ENCODE measurements around the gene NEO1.
A peak's percentile ranks its signal among the peaks of the same experiment; 100 is the strongest.

Gene NEO1

GRCh38 chr15:73028831-73029451, 23.3 kb upstream of the NEO1 start:
- DNase-seq (ENCODE audit: low read depth in 2 of 2), result no peak

DNA sequence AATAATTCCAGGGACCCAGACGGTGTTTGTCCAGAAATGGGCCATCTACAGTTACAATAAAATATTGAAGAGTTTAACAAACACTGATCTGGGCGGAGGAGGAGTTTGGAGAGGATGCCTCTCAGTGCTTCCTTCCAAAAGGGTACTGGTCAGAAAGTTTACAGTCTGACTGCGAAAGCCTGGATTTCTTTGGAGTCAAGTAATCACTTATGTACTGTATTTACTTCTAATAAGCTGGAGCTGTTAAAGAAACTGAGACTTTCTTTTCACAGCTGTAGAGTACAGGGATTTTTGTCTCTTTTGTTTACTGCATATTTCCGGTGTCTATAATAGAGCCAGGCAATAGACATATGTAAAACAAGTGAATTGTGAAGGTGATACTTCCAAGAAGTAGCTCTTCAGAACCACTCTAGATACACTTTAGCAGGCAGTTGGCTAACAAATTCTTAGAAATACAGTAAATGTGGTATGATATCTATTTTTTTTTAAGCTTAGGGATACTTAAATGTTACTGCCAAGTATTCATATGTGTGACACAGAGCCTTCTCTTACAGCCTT, 22.1 kb upstream of the NEO1 start:
- DNase-seq (ENCODE audit: low read depth in 2 of 2), result no peak

- no peak for DNase-seq (ENCODE audit: low read depth in 2 of 2)
These were observed 20.6 kb upstream of the NEO1 start for GRCh38 chr15:73031648-73032047.

- no peak for DNase-seq (ENCODE audit: low read depth in 2 of 2)
These were observed 18.7 kb upstream of the NEO1 start for GRCh38 chr15:73033611-73034010.

DNA sequence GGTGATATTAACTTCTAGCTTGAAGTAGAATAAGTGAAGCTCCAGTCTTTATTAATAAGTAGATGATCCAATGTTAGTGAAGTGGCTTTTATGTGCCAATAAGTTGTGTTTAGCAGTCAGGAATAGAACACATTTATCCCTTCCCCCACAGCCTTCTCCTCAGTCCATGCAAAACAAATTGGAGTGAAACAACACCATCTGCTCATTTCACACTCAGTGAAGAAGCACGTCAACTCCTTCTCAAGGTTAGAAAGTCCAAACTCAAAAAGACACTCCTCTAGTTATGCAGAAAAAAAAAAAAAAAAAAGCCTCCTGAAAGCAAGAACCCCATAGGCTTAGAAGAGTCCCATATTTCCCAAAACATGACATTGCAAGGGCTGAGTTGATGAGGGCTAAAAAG, 18.0 kb upstream of the NEO1 start:
- no peak for DNase-seq (ENCODE audit: low read depth in 2 of 2)

GRCh38 chr15:73035221-73035620, 17.0 kb upstream of the NEO1 start:
- no peak for DNase-seq (ENCODE audit: low read depth in 2 of 2)

GRCh38 chr15:73038220-73038619, 14.0 kb upstream of the NEO1 start:
- DNase-seq (ENCODE audit: low read depth in 2 of 2), result no peak

DNA sequence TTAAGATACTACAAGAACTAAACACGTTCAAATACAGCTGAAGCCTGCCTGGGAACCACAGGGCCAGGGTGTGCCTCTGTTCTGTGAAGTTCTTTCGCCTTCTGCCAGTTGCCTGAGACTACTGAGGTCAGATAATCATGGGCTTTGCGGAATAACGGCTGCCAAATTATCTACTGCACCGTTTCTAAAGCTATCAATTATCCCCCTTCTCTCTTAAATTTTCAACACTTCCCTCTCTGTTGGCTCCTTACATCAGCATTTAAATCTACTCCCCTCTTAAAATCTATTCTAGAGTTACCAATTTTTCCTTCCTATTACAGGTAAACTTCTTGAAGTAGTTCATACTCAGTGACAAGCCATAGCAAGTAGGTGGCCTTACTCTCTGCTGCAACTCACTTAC, 6.2 kb upstream of the NEO1 start:
- DNase-seq (ENCODE audit: low read depth in 2 of 2), result no peak

DNA sequence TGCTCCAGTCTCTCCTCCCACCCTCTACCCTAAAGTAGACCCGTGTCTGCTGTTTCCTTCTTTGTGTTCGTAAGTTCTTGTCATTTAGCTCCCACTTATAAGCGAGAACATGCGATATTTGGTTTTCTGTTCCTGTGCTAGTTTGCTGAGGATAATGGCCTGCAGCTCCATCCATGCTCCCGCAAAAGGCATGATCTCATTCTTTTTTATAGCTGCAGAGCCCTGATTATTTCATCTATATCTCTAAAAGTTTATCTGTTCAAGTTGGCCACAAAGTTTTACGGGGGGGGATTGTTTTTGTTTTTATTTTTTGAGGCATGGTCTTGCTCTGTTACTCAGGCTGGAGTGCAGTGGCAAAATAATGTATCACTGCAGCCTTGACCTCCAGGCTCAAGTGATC, 4.4 kb upstream of the NEO1 start:
- DNase-seq (ENCODE audit: low read depth in 2 of 2), result no peak

DNA sequence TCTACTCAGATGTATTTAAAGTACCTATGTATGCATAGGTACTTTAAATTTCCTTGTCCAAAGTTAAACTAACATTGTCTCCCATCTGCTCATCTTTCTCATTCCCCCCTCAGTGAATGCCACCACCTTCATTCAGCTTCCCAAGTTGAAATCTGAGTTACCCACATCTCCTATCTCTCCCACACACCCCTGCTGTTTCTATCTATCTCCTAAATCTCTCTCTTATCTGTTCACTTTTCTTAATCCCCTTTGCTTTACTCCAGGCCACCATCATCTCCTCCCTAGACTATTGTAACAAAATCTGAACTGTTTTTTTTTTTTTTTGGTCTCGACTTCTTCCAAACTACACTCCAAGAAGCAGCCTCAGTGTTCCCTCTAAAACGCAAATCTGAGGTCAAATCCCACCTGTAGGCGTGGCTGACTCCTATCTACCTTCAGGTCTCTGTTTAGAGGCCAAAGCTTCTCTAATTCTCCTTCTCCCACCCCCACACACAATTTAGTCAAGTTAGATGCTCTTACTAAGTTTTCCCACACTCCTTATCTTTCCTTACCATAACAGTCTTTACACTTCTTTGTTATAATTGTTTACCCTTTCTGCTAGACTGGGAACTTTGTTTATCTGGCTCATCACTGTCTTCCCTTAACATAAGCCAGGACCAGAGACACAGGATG, 3.5 kb upstream of the NEO1 start:
- DNase-seq (ENCODE audit: low read depth in 2 of 2), result no peak

DNA sequence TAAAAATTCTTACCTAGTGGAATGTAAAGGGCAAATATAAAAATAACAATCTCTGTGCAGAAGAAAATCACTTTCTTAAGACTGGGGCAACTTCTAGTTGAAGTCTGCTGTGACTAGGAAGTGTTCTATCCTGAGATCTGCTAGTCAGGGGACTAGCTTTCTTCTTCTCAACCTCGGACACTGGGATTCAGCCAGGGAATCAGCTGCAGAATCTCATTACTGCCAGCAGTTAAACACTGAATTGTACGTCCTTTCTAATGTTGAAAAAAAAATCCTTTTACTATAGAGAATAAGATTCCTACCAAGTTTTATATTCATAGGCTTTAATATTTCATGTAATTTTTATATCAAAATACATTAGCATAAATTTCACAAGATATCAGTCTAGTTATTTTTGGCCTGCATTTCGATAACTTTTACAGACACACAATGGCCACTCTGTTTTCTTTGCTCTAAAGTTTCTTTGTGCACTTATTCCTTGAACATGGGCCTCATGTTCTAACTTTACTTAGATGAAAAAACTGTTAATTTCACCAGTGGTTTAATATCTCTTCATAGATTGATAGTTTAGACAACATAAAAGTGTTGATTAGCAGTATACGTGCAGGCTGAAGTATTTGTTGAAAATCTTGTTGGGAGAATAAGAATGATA, 2.6 kb upstream of the NEO1 start:
- no peak for DNase-seq (ENCODE audit: low read depth in 2 of 2)

GRCh38 chr15:73050561-73051295, 1.5 kb upstream of the NEO1 start:
- no peak for DNase-seq (ENCODE audit: low read depth in 2 of 2)

DNA sequence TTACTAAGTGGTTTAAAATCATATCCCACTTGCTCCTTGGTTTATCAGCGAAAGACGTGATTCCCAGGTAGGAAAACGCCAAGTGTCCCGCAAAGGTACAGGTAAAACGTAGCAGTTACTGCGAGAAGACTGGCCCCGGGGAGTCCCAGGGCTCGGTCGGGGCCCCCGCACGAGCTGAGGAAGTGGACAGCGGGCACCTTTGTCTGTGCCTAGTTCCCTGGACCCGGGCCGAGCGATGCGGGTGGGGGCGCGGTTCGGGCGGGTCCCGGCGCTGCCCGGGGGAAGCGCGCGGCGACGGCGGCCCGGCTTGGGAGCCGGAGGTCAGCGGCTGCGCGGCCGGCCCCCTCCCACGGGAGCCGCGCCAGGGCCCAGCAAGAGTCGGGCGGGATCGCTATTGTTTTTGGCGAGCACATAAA, 864 bp upstream of the NEO1 start:
- peak in 1 of 2 donors; percentile 2 for DNase-seq (ENCODE audit: low read depth in 2 of 2)

- peak; percentile 3 to 9 for DNase-seq (ENCODE audit: low read depth in 2 of 2)
These were observed 562 bp downstream of the NEO1 start for GRCh38 chr15:73052653-73053397.

DNA sequence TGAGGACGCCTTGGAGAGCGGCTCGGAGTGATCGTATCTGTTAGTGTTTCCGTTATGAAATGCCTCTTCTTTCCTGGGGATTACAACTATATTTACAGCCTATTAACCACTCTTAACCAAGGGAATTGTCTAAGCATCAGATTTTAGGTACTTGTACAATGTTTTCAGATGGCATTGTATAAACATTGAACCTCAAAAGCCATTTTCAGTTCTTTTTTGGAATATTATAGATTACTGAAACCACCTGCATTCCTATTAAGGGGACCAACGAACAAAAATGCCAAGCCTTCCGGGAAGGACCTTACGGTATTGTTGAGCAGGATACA, 1.1 kb downstream of the NEO1 start:
- no peak for DNase-seq (ENCODE audit: low read depth in 2 of 2)

DNA sequence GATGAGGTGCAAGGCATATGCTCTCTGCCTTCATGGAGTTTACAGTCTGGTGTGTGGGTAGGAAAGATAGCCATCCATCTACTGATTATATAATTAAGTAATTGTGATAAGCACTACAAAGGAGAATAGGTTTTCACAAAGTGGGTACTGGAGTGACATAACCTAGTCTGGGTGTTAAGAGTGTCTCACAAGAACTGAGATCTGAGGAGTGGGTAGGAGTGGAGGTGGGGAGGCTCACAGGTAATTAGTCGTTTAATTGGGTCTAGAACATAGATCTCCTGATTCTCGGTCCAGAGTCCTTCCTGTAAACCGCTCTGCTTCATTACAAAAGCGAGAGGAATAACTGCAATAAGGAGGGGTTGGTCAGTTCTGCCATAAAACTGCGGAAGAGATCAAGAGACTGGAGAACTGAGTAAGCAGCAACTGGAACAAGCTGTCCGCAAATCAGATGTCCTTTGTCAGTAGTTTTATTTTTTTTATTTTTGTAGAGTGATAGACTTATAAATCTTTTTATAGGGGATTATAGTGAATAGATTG, 2.2 kb downstream of the NEO1 start:
- DNase-seq (ENCODE audit: low read depth in 2 of 2), result no peak

- DNase-seq (ENCODE audit: low read depth in 2 of 2), result no peak
These were observed 4.2 kb downstream of the NEO1 start for GRCh38 chr15:73056460-73056859.

DNA sequence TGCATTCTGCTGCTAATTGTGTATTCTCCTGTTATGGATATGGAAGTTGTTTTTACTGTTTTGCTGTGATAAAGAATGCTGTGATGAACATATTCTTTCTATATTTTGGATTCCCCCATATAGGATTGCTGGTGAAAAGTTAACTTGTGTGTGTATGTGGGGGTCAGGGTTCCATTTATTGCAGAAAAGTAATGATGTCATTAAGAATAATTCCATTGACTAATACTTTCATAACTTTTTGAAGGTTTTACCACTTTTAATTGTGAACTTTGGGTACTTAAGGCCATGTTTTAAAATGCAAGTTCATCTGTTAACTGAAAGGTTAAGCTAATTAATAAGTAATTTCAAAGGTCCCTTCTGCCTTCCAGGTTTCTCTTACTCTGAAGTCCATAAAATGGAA, 6.2 kb downstream of the NEO1 start:
- DNase-seq (ENCODE audit: low read depth in 2 of 2), result no peak

DNA sequence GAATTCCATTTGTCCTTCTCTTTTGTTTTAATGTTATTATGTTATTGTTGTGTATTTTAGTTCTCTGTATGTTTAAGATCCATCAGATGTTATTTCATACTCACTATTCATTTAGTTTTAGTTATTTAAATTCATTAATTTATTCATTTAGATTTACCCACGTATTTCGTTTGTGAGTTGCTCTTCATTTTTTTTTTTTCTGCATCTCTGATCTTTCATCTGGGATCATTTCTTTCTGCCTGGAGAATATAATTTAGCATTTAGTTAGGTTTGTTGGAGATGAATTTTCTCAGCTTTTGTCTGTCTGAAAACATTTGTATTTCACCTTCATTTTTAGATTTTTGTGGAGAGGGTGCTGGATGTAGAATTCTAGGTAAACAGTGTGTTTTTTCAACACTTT, 12.9 kb downstream of the NEO1 start:
- DNase-seq (ENCODE audit: low read depth in 2 of 2), result no peak

DNA sequence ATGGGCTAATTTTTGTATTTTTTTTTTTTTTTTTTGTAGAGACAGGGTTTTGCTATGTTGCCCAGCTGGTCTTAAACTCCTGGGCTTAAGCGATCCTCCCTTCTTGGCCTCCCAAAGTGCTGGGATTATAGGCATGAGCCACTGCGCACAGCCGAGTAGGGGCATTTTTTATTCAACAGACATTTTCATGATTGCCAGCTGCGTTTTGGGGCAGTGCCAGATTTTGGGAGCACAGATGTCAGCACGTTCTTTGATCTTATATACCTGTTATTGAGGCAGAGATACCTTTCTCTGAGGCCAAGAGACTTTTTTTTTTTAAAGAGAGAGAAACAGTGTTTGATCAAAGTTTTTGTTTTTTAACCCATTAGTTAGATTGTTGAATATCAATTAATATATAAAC, 16.8 kb downstream of the NEO1 start:
- DNase-seq (ENCODE audit: low read depth in 2 of 2), result no peak

DNA sequence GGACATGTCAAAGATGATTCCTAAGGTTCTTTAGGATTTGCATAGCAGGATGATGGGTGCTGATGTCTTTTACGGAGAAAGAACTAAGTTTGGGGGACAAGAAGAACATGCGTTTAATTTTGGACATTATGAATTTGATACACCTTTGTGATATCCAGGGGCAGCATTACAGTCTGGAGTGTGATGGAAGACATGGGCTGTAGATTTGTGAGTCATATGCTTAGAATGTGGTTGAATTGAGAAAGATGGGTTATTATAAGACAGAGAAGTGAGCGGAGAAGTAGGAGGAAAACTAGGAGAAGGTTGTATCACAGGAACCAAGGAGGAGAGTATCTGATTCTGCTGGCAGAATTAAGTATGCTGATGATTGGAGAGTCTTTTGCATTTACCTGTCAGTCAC, 20.6 kb downstream of the NEO1 start:
- no peak for DNase-seq (ENCODE audit: low read depth in 2 of 2)

GRCh38 chr15:73074241-73074640, 22.0 kb downstream of the NEO1 start:
- no peak for DNase-seq (ENCODE audit: low read depth in 2 of 2)
